Esophagus squamous epithelium (tissue), 4 donors: ENCODE measurements around the gene MORN5.

Source experiments
- POLR2A ChIP-seq, 4 donors: fragments of 450-650 bp; IDR thresholded peaks; one replicate each; pipeline ENCODE4 v1.6.1; 2017; ENCODE audit warnings: antibody characterized with exemption in 4 of 4, mild to moderate bottlenecking in 4 of 4, moderate library complexity in 3 of 4
- TF ChIP-seq, protein P1 (sequence below), 6 experiments: fragments of 450-650 bp in 4 of 6; fragments of 200-600 bp in 2 of 6; sonication (generic) in 2 of 6; IDR thresholded peaks; one replicate each; pipeline ENCODE4 v1.5.1; 2016 to 2019; ENCODE audit warnings: antibody characterized with exemption in 6 of 6, mild to moderate bottlenecking in 4 of 6, moderate library complexity in 4 of 6

DNA sequence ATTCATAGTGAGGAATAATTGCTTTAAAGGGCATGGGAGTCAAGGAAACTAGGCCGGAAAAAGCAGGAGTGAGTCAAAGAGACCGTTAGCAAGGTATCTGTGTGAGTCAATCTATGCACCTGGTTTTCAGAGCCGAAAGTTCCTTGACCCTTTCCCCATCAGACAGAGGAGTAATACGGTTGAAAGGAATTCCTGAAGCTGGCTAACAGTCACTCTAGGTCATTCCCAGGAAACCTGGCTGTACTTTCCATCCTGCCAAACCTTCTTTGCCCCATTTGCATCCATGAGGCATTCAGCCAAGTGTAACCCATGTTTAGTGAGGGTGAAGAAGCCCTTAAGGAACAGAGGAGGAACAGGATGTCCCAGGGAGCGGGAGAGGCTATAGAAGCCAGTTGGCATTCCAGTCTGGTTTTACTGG lies 88.7 kb downstream of the MORN5 start:
- TF ChIP-seq, protein P1, sequence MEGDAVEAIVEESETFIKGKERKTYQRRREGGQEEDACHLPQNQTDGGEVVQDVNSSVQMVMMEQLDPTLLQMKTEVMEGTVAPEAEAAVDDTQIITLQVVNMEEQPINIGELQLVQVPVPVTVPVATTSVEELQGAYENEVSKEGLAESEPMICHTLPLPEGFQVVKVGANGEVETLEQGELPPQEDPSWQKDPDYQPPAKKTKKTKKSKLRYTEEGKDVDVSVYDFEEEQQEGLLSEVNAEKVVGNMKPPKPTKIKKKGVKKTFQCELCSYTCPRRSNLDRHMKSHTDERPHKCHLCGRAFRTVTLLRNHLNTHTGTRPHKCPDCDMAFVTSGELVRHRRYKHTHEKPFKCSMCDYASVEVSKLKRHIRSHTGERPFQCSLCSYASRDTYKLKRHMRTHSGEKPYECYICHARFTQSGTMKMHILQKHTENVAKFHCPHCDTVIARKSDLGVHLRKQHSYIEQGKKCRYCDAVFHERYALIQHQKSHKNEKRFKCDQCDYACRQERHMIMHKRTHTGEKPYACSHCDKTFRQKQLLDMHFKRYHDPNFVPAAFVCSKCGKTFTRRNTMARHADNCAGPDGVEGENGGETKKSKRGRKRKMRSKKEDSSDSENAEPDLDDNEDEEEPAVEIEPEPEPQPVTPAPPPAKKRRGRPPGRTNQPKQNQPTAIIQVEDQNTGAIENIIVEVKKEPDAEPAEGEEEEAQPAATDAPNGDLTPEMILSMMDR (IDR thresholded peaks at IDR 0.05) = no peak
- TF ChIP-seq POLR2A (IDR thresholded peaks at IDR 0.05) = no peak
